HG03378 (cell line): ENCODE results near the gene CHMP2B.

Experiments used
- ATAC-seq: cut with Tn5 transposase; IDR thresholded peaks from one replicate; pipeline ENCODE4 v1.9.1; 2021; ENCODE audit warnings: mild to moderate bottlenecking, moderate library complexity; ENCODE audit not compliant: unreplicated experiment

CHMP2B gene

GRCh38 chr3:87227104-87227834 lies at the start of gene CHMP2B:
Gene CHMP2B, plus strand, starts transcription at chr3:87227309. Its CDS starts 214 bp downstream, at chr3:87227523.
- ATAC-seq: peak; percentile 95

GRCh38 chr3:87179642-87180041 lies 47.5 kb upstream of the CHMP2B start:
- no peak for ATAC-seq

- ATAC-seq: no peak
These were observed 45.6 kb upstream of the CHMP2B start for GRCh38 chr3:87181551-87181950.

GRCh38 chr3:87182023-87182422 lies 45.1 kb upstream of the CHMP2B start:
- ATAC-seq: no peak

- ATAC-seq: no peak
These were observed 40.4 kb upstream of the CHMP2B start for GRCh38 chr3:87186608-87187159.

- no peak for ATAC-seq
These were observed 35.9 kb upstream of the CHMP2B start for GRCh38 chr3:87191175-87191574.

- ATAC-seq: no peak
These were observed 35.5 kb upstream of the CHMP2B start for GRCh38 chr3:87191641-87192040.

- ATAC-seq: no peak
These were observed 30.2 kb upstream of the CHMP2B start for GRCh38 chr3:87196879-87197278.

GRCh38 chr3:87197531-87197930 lies 29.6 kb upstream of the CHMP2B start:
- ATAC-seq: no peak

GRCh38 chr3:87198774-87199173 lies 28.3 kb upstream of the CHMP2B start:
- ATAC-seq: no peak

- ATAC-seq: no peak
These were observed 27.5 kb upstream of the CHMP2B start for GRCh38 chr3:87199628-87200027.

- ATAC-seq: no peak
These were observed 27.0 kb upstream of the CHMP2B start for GRCh38 chr3:87200060-87200647.

- no peak for ATAC-seq
These were observed 25.4 kb upstream of the CHMP2B start for GRCh38 chr3:87201727-87202126.

GRCh38 chr3:87203809-87204208 lies 23.3 kb upstream of the CHMP2B start:
- ATAC-seq: no peak

GRCh38 chr3:87206070-87206469 lies 21.0 kb upstream of the CHMP2B start:
- no peak for ATAC-seq

- ATAC-seq: no peak
These were observed 20.5 kb upstream of the CHMP2B start for GRCh38 chr3:87206635-87207034.

- no peak for ATAC-seq
These were observed 19.6 kb upstream of the CHMP2B start for GRCh38 chr3:87207460-87207859.

- ATAC-seq: no peak
These were observed 18.0 kb upstream of the CHMP2B start for GRCh38 chr3:87209111-87209510.

GRCh38 chr3:87218560-87218959 lies 8.5 kb upstream of the CHMP2B start:
- no peak for ATAC-seq

GRCh38 chr3:87219611-87220010 lies 7.5 kb upstream of the CHMP2B start:
- ATAC-seq: no peak

- ATAC-seq: no peak
These were observed 1.4 kb upstream of the CHMP2B start for GRCh38 chr3:87225659-87226058.

GRCh38 chr3:87227835-87228144 lies 681 bp downstream of the CHMP2B start:
- ATAC-seq: peak; percentile 1

- ATAC-seq: no peak
These were observed 1.2 kb downstream of the CHMP2B start for GRCh38 chr3:87228316-87228715.
